IMR-90 (cell line): Measurements from ENCODE around the gene GJD2. TPM values are rescaled to one million over a fixed set of nuclear protein-coding genes. Genes with fewer than 3 reads are reported as not detected.

Experiments
- ATAC-seq: fragments of 200-7000 bp; cut with Tn5 transposase; 2 replicates; pipeline ENCODE4 v1.9.1; 2020; ENCODE audit warnings: low read depth, mild to moderate bottlenecking, moderate library complexity
- BruUV-seq: library from RNA; stranded (reverse); fragments of 400-500 nt; replicated peaks from 2 replicates; lab custom pipeline; 2021; lab: Mats Ljungman, UMichigan
- CTCF ChIA-PET: fragments of 300-600 bp; formaldehyde crosslinking; extraction: SDS; loops from one replicate; lab custom pipeline; 2021; ENCODE audit warnings: antibody characterized with exemption; lab: Yijun Ruan, JAX
- POLR2A ChIA-PET: fragments of 300-600 bp; sonication (Branson Sonifier 250); formaldehyde crosslinking; loops from one replicate; lab custom pipeline; 2022; ENCODE audit warnings: antibody characterized with exemption; ENCODE audit not compliant: unreplicated experiment; lab: Charles Lee
- DNase-seq: peaks from one replicate; pipeline ENCODE4 v3.0.0; 2013
- H2AFZ ChIP-seq: replicated peaks from 2 replicates; pipeline ENCODE3; 2013; ENCODE audit warnings: low read length, mild to moderate bottlenecking; ENCODE audit not compliant: poor library complexity
- H2AK5ac ChIP-seq: 2 replicates; pipeline ENCODE4 v1.6.1; 2013; ENCODE audit warnings: low read depth, low read length, inconsistent platforms
- H2AK9ac ChIP-seq: replicated peaks from 2 replicates; pipeline ENCODE3; 2013; ENCODE audit warnings: mild to moderate bottlenecking, low read depth, low read length, moderate library complexity; ENCODE audit not compliant: poor library complexity
- H2BK120ac ChIP-seq: 2 replicates; pipeline ENCODE4 v1.6.1; 2013; ENCODE audit warnings: low read depth, low read length, inconsistent platforms
- H2BK15ac ChIP-seq: 3 replicates; pipeline ENCODE4 v1.6.1; 2013; ENCODE audit warnings: low read depth, low read length, inconsistent platforms
- H2BK20ac ChIP-seq: 2 replicates; pipeline ENCODE4 v1.6.1; 2013; ENCODE audit warnings: low read depth, mild to moderate bottlenecking, inconsistent platforms, low read length, moderate library complexity
- H2BK5ac ChIP-seq: 2 replicates; pipeline ENCODE4 v1.6.1; 2013; ENCODE audit warnings: mild to moderate bottlenecking, low read depth, low read length, inconsistent platforms; ENCODE audit not compliant: poor library complexity, severe bottlenecking
- H3K14ac ChIP-seq: replicated peaks from 2 replicates; pipeline ENCODE4 v1.6.1; 2013; ENCODE audit warnings: low read depth, low read length, inconsistent platforms
- H3K18ac ChIP-seq: 2 replicates; pipeline ENCODE4 v1.6.1; 2013; ENCODE audit warnings: low read depth, low read length, control low read depth
- H3K23ac ChIP-seq: 2 replicates; pipeline ENCODE4 v1.6.1; 2013; ENCODE audit warnings: low read depth, low read length, inconsistent platforms
- H3K27ac ChIP-seq: 2 replicates; pipeline ENCODE4 v1.5.1; 2013; ENCODE audit warnings: mild to moderate bottlenecking, control low read depth, low read length; ENCODE audit not compliant: insufficient read depth
- H3K27me3 ChIP-seq: 2 replicates; pipeline ENCODE4 v1.6.1; 2013; ENCODE audit warnings: low read length; ENCODE audit not compliant: control insufficient read depth, insufficient read depth
- H3K36me3 ChIP-seq: 2 replicates; pipeline ENCODE4 v1.6.1; 2013; ENCODE audit warnings: low read length, mixed read lengths; ENCODE audit not compliant: control insufficient read depth, insufficient read depth
- H3K4ac ChIP-seq: 2 replicates; pipeline ENCODE4 v1.6.1; 2013; ENCODE audit warnings: low read depth, low read length, inconsistent platforms
- H3K4me1 ChIP-seq: 2 replicates; pipeline ENCODE4 v1.6.1; 2013; ENCODE audit warnings: low read length, mixed read lengths; ENCODE audit not compliant: control insufficient read depth, insufficient read depth
- H3K4me2 ChIP-seq: 2 replicates; pipeline ENCODE4 v1.6.1; 2013; ENCODE audit warnings: low read depth, mild to moderate bottlenecking, control low read depth, low read length, moderate library complexity
- H3K4me3 ChIP-seq: 2 replicates; pipeline ENCODE4 v1.5.1; 2013; ENCODE audit warnings: low read depth, mild to moderate bottlenecking, control low read depth, low read length, moderate library complexity; ENCODE audit not compliant: insufficient read depth
- H3K56ac ChIP-seq: 2 replicates; pipeline ENCODE4 v1.6.1; 2013; ENCODE audit warnings: low read length, inconsistent platforms; ENCODE audit not compliant: insufficient read depth; ENCODE audit errors: extremely low read depth
- H3K79me1 ChIP-seq, 2 experiments: 2 replicates each; pipeline ENCODE4 v1.6.1; 2013; ENCODE audit warnings: low read length in 2 of 2, inconsistent platforms in 1 of 2, low read depth in 1 of 2
- H3K9ac ChIP-seq: 2 replicates; pipeline ENCODE4 v1.6.1; 2013; ENCODE audit warnings: low read depth, low read length, control low read depth
- H3K9me1 ChIP-seq: 2 replicates; pipeline ENCODE4 v1.6.1; 2013; ENCODE audit warnings: low read length, inconsistent platforms; ENCODE audit not compliant: insufficient read depth
- H3K9me3 ChIP-seq: 2 replicates; pipeline ENCODE4 v1.6.1; 2013; ENCODE audit warnings: low read length; ENCODE audit not compliant: control insufficient read depth, insufficient read depth
- H4K20me1 ChIP-seq: 2 replicates; pipeline ENCODE4 v1.6.1; 2013; ENCODE audit warnings: low read length, inconsistent platforms; ENCODE audit not compliant: insufficient read depth
- H4K5ac ChIP-seq: 2 replicates; pipeline ENCODE4 v1.6.1; 2013; ENCODE audit warnings: mild to moderate bottlenecking, low read depth, low read length, control low read depth
- H4K8ac ChIP-seq, 2 experiments: 2 replicates each; pipeline ENCODE4 v1.6.1; 2013; ENCODE audit warnings: low read depth in 2 of 2, low read length in 2 of 2, control low read depth in 1 of 2, inconsistent platforms in 1 of 2
- H4K91ac ChIP-seq: 2 replicates; pipeline ENCODE4 v1.6.1; 2013; ENCODE audit warnings: low read depth, low read length, inconsistent platforms; ENCODE audit not compliant: insufficient read depth
- POLR2A ChIP-seq: IDR thresholded peaks from 2 replicates; pipeline ENCODE4 v1.6.1; 2012; ENCODE audit warnings: mild to moderate bottlenecking, low read depth, low read length
- WGBS, 2 experiments: methylation state at CpG; one replicate each; pipeline versions ENCODE4 v1.1.5 to v1.1.7; 2013; ENCODE audit warnings: missing lambda C conversion rate in 2 of 2; ENCODE audit not compliant: insufficient read length in 1 of 2; ENCODE audit errors: extremely low coverage in 2 of 2; 5-methylcytosine and 5-hydroxymethylcytosine counted together
- dilution Hi-C: fragments of 300-500 bp; cut with HindIII; formaldehyde crosslinking; loops from one replicate; pipeline ENCODE4 v1.14.3; 2018; ENCODE audit warnings: low sequenced_read_pairs; ENCODE audit not compliant: unreplicated experiment
- in situ Hi-C: fragments of 300-500 bp; cut with MboI; formaldehyde crosslinking; loops from 3 replicates; pipeline ENCODE4 v1.14.3; 2019; ENCODE audit warnings: low sequenced_read_pairs, inconsistent platforms, mixed read lengths
- intact Hi-C: fragments of 100-400 bp; cut with micrococcal nuclease; formaldehyde crosslinking; loops from 2 replicates; pipeline ENCODE4 v1.10.0; 2022
- polyA plus RNA-seq, 3 experiments: library from polyadenylated mRNA; depleted of rRNA; stranded (reverse); fragments of >200 nt; gene quantifications; 2 replicates each; pipeline ENCODE4 v1.2.3, GENCODE V29; 2012; ENCODE audit warnings: low replicate concordance in 1 of 3
- total RNA-seq: library from RNA; depleted of rRNA; stranded (reverse); fragments of >200 nt; gene quantifications from 2 replicates; pipeline ENCODE4 v1.2.3, GENCODE V29; 2012

GJD2 gene
- total and polyA plus RNA-seq, 2 of the 4 experiments (the other 2 are of a cell fraction) = not detected

DNA sequence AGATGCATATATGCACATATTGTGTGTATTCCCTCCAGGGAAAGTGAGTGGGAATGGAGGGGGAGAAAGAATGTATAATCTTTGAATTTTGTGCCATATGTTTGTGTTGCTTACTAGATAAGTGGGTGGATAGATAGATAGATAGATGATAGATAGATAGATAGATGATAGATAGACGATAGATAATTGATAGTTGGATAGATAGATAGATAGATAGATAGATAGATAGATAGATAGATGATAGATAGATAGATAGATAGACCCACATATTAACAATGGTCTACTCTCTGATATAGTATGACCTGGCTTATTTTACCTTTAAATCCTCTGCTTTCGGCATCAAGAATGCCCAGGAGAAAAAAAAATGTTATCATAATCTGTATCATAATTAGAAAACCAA lies 21.2 kb downstream of the GJD2 start:
- H3K18ac ChIP-seq = no peak overlapping the region

More for the DNA sequence above, 21.2 kb downstream of the GJD2 start:
- H3K23ac ChIP-seq = no peak overlapping the region
- no peak overlapping the region for H3K27ac ChIP-seq
- H2BK5ac ChIP-seq = no peak overlapping the region
- no peaks in the 10 kb centered on the region for H4K20me1 ChIP-seq
- intact Hi-C loops = no loop called here
- H2BK15ac ChIP-seq = no peak overlapping the region
- WGBS, 2 experiments = no CpG with 5 or more reads among the region's 2 CpGs
- H3K9ac ChIP-seq = no peak overlapping the region
- dilution Hi-C loops = no loop called here
- no peak overlapping the region for H2BK20ac ChIP-seq
- no peak overlapping the region for H2AK9ac ChIP-seq
- H3K56ac ChIP-seq = no peak overlapping the region
- H3K9me3 ChIP-seq = no peaks in the 10 kb centered on the region; the same call in 1 of the 2 replicates
- no peak for ATAC-seq
- H3K9me1 ChIP-seq = no peaks in the 10 kb centered on the region
- H3K27me3 ChIP-seq = peaks cover 19% of the 10 kb centered on the region
- H2AK5ac ChIP-seq = no peak overlapping the region
- H3K14ac ChIP-seq = no peak overlapping the region
- no peaks in the 10 kb centered on the region for H3K4me1 ChIP-seq
- no peak overlapping the region for H3K4ac ChIP-seq
- TF ChIP-seq POLR2A = no peak
- H3K36me3 ChIP-seq = no peaks in the 10 kb centered on the region
- H2AFZ ChIP-seq = no peak overlapping the region
- POLR2A ChIA-PET = no interaction called here
- H3K4me3 ChIP-seq = no peak overlapping the region
- DNase-seq = no peak
- no peak overlapping the region for H3K4me2 ChIP-seq
- no peak overlapping the region for H4K5ac ChIP-seq
- no peaks in the 10 kb centered on the region for H3K79me1 ChIP-seq
- in situ Hi-C loops = no loop called here
- H4K91ac ChIP-seq = no peak overlapping the region
- no peak overlapping the region for H4K8ac ChIP-seq
- no peak overlapping the region for H2BK120ac ChIP-seq
- no TSS peak for BruUV-seq
- CTCF ChIA-PET = no interaction called here
